DOHH2 (cell line): ENCODE data around the gene RNU6-7.

Experiments used
- CTCF ChIP-seq: fragments of 200-600 bp; sonication (generic); IDR thresholded peaks from one replicate; pipeline ENCODE4 v1.5.1; 2014; ENCODE audit warnings: antibody characterized with exemption, mild to moderate bottlenecking, low read depth, low read length; ENCODE audit not compliant: poor library complexity, severe bottlenecking
- EZH2phosphoT487 ChIP-seq: fragments of 200-600 bp; sonication (generic); IDR thresholded peaks from 2 replicates; pipeline ENCODE4 v1.6.1; 2017; ENCODE audit warnings: borderline replicate concordance, mild to moderate bottlenecking, antibody characterized with exemption, low read length, moderate library complexity, mixed read lengths

- TF ChIP-seq CTCF (no peak), EZH2phosphoT487 (no peak)
Measured at GRCh38 chr14:32203928-32204357, 2.1 kb downstream of the RNU6-7 start.
